WTC11 (cell line): Measurements from ENCODE around the gene RPRD2. TPM values are rescaled to one million over a fixed set of nuclear protein-coding genes. Genes with fewer than 3 reads are reported as not detected.

Source experiments
- ATF2 ChIP-seq: sonication (generic); formaldehyde crosslinking; IDR thresholded peaks from 2 replicates; pipeline ENCODE4 v1.8.1; 2022; ENCODE audit warnings: low read depth, missing genetic modification reagents, borderline replicate concordance
- CREB1 ChIP-seq: sonication (generic); formaldehyde crosslinking; IDR thresholded peaks from 2 replicates; pipeline ENCODE4 v1.8.0; 2023; ENCODE audit warnings: mild to moderate bottlenecking, missing genetic modification reagents
- CREM ChIP-seq: sonication (generic); formaldehyde crosslinking; IDR thresholded peaks from 2 replicates; pipeline ENCODE4 v1.8.1; 2022; ENCODE audit warnings: mild to moderate bottlenecking, missing genetic modification reagents, moderate library complexity
- FOXK1 ChIP-seq: sonication (generic); formaldehyde crosslinking; IDR thresholded peaks from 2 replicates; pipeline ENCODE4 v1.8.0; 2022; ENCODE audit warnings: mild to moderate bottlenecking, moderate library complexity, missing genetic modification reagents
- GABPB1 ChIP-seq: sonication (generic); formaldehyde crosslinking; IDR thresholded peaks from 2 replicates; pipeline ENCODE4 v1.8.1; 2023; ENCODE audit warnings: mild to moderate bottlenecking, missing genetic modification reagents
- IRF2 ChIP-seq: sonication (generic); formaldehyde crosslinking; IDR thresholded peaks from 2 replicates; pipeline ENCODE4 v1.8.0; 2022; ENCODE audit warnings: low read depth, missing genetic modification reagents, borderline replicate concordance
- KAT7 ChIP-seq: sonication (generic); formaldehyde crosslinking; IDR thresholded peaks from 2 replicates; pipeline ENCODE4 v1.8.1; 2023; ENCODE audit warnings: missing genetic modification reagents, mild to moderate bottlenecking, borderline replicate concordance
- MLX ChIP-seq: sonication (generic); formaldehyde crosslinking; IDR thresholded peaks from 2 replicates; pipeline ENCODE4 v1.8.1; 2023; ENCODE audit warnings: mild to moderate bottlenecking, missing genetic modification reagents, moderate library complexity
- NR2C2 ChIP-seq: sonication (generic); formaldehyde crosslinking; IDR thresholded peaks from 2 replicates; pipeline ENCODE4 v1.8.0; 2022; ENCODE audit warnings: mild to moderate bottlenecking, missing genetic modification reagents
- SP1 ChIP-seq: sonication (generic); formaldehyde crosslinking; conservative IDR thresholded peaks from 2 replicates; pipeline ENCODE4 v1.8.1; 2022; ENCODE audit warnings: missing genetic modification reagents
- TP53 ChIP-seq: sonication (generic); formaldehyde crosslinking; IDR thresholded peaks from 2 replicates; pipeline ENCODE4 v1.8.1; 2023; ENCODE audit warnings: mild to moderate bottlenecking, missing genetic modification reagents
- ZBTB21 ChIP-seq: sonication (generic); formaldehyde crosslinking; IDR thresholded peaks from 2 replicates; pipeline ENCODE4 v1.8.1; 2023; ENCODE audit warnings: mild to moderate bottlenecking, missing genetic modification reagents, borderline replicate concordance
- ZNF121 ChIP-seq: sonication (generic); formaldehyde crosslinking; IDR thresholded peaks from 2 replicates; pipeline ENCODE4 v1.8.0; 2023; ENCODE audit warnings: missing genetic modification reagents
- ZNF219 ChIP-seq: sonication (generic); formaldehyde crosslinking; IDR thresholded peaks from 2 replicates; pipeline ENCODE4 v1.8.0; 2023; ENCODE audit warnings: missing genetic modification reagents, mild to moderate bottlenecking, borderline replicate concordance
- ZNF232 ChIP-seq: sonication (generic); formaldehyde crosslinking; IDR thresholded peaks from 2 replicates; pipeline ENCODE4 v1.8.0; 2022; ENCODE audit warnings: mild to moderate bottlenecking, missing genetic modification reagents
- ZNF263 ChIP-seq: sonication (generic); formaldehyde crosslinking; IDR thresholded peaks from 2 replicates; pipeline ENCODE4 v1.8.1; 2022; ENCODE audit warnings: low read depth, mild to moderate bottlenecking, moderate library complexity, missing genetic modification reagents
- ZNF281 ChIP-seq: sonication (generic); formaldehyde crosslinking; IDR thresholded peaks from 2 replicates; pipeline ENCODE4 v1.8.0; 2023; ENCODE audit warnings: mild to moderate bottlenecking, missing genetic modification reagents
- ZNF317 ChIP-seq: sonication (generic); formaldehyde crosslinking; IDR thresholded peaks from 2 replicates; pipeline ENCODE4 v1.8.1; 2023; ENCODE audit warnings: low read depth, mild to moderate bottlenecking, moderate library complexity, missing genetic modification reagents, borderline replicate concordance
- ZNF512 ChIP-seq: sonication (generic); formaldehyde crosslinking; IDR thresholded peaks from 2 replicates; pipeline ENCODE4 v1.8.1; 2022; ENCODE audit warnings: missing genetic modification reagents, borderline replicate concordance
- ZSCAN18 ChIP-seq: fragments of 250-450 bp; sonication (Bioruptor Pico); IDR thresholded peaks from 2 replicates; pipeline ENCODE4 v2.1.2; 2022; ENCODE audit warnings: mild to moderate bottlenecking, moderate library complexity
- total RNA-seq: library from RNA; stranded (reverse); gene quantifications from 3 replicates; pipeline ENCODE4 v1.2.3, GENCODE V29; 2021
- TF ChIP-seq, protein P1 (sequence below): sonication (generic); formaldehyde crosslinking; IDR thresholded peaks from 2 replicates; pipeline ENCODE4 v1.8.1; 2022; ENCODE audit warnings: mild to moderate bottlenecking, moderate library complexity, missing genetic modification reagents
- TF ChIP-seq, protein P2 (sequence below): sonication (generic); formaldehyde crosslinking; IDR thresholded peaks from 2 replicates; pipeline ENCODE4 v1.8.0; 2022; ENCODE audit warnings: mild to moderate bottlenecking, missing genetic modification reagents
- TF ChIP-seq, protein P3 (sequence below): sonication (generic); formaldehyde crosslinking; IDR thresholded peaks from 2 replicates; pipeline ENCODE4 v1.8.1; 2023; ENCODE audit warnings: mild to moderate bottlenecking, missing genetic modification reagents, moderate library complexity
- TF ChIP-seq, protein P4 (sequence below): fragments of 250-450 bp; sonication (Bioruptor Pico); IDR thresholded peaks from 2 replicates; pipeline ENCODE4 v1.9.0; 2021; ENCODE audit warnings: moderate library complexity, mild to moderate bottlenecking, inconsistent platforms, borderline replicate concordance

The RPRD2 gene
- total RNA-seq, 1 experiment from 2014 or later = 26.1 TPM

GRCh38 chr1:150486966-150487762 lies 123.2 kb downstream of the RPRD2 start, which contains the start of gene TARS2 (continued):
- TF ChIP-seq, protein P1, sequence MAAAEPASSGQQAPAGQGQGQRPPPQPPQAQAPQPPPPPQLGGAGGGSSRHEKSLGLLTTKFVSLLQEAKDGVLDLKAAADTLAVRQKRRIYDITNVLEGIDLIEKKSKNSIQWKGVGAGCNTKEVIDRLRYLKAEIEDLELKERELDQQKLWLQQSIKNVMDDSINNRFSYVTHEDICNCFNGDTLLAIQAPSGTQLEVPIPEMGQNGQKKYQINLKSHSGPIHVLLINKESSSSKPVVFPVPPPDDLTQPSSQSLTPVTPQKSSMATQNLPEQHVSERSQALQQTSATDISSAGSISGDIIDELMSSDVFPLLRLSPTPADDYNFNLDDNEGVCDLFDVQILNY (CRISPR knock-in tag) = no peak
- TF ChIP-seq, protein P2, sequence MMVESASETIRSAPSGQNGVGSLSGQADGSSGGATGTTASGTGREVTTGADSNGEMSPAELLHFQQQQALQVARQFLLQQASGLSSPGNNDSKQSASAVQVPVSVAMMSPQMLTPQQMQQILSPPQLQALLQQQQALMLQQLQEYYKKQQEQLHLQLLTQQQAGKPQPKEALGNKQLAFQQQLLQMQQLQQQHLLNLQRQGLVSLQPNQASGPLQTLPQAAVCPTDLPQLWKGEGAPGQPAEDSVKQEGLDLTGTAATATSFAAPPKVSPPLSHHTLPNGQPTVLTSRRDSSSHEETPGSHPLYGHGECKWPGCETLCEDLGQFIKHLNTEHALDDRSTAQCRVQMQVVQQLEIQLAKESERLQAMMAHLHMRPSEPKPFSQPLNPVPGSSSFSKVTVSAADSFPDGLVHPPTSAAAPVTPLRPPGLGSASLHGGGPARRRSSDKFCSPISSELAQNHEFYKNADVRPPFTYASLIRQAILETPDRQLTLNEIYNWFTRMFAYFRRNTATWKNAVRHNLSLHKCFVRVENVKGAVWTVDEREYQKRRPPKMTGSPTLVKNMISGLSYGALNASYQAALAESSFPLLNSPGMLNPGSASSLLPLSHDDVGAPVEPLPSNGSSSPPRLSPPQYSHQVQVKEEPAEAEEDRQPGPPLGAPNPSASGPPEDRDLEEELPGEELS = 0 out of 2 replicates have a peak, but pooled peaks have one; percentile 25
- TF ChIP-seq TP53 (CRISPR knock-in tag) = no peak
- peak; percentile 91 for TF ChIP-seq SP1 (CRISPR knock-in tag)
- no peak for TF ChIP-seq ZNF263 (CRISPR knock-in tag)
- no peak for TF ChIP-seq ZNF219 (CRISPR knock-in tag)
- no peak for TF ChIP-seq IRF2 (CRISPR knock-in tag)
- TF ChIP-seq GABPB1 (CRISPR knock-in tag) = peak; percentile 88
- no peak for TF ChIP-seq KAT7 (CRISPR knock-in tag)
- no peak for TF ChIP-seq ZNF512 (CRISPR knock-in tag)
- TF ChIP-seq ZNF121 (CRISPR knock-in tag) = no peak
- TF ChIP-seq, protein P3, sequence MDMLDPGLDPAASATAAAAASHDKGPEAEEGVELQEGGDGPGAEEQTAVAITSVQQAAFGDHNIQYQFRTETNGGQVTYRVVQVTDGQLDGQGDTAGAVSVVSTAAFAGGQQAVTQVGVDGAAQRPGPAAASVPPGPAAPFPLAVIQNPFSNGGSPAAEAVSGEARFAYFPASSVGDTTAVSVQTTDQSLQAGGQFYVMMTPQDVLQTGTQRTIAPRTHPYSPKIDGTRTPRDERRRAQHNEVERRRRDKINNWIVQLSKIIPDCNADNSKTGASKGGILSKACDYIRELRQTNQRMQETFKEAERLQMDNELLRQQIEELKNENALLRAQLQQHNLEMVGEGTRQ (CRISPR knock-in tag) = no peak
- no peak for TF ChIP-seq NR2C2 (CRISPR knock-in tag)
- no peak for TF ChIP-seq ATF2 (CRISPR knock-in tag)
- peak; percentile 73 for TF ChIP-seq CREM
- TF ChIP-seq, protein P4, sequence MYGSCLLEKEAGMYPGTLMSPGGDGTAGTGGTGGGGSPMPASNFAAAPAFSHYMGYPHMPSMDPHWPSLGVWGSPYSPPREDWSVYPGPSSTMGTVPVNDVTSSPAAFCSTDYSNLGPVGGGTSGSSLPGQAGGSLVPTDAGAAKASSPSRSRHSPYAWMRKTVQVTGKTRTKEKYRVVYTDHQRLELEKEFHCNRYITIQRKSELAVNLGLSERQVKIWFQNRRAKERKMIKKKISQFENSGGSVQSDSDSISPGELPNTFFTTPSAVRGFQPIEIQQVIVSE (CRISPR knock-in tag) = no peak
- TF ChIP-seq FOXK1 (CRISPR knock-in tag) = peak; percentile 96
- no peak for TF ChIP-seq ZBTB21
- no peak for TF ChIP-seq CREB1
- TF ChIP-seq ZNF317 = peak; percentile 84
- 0 out of 2 replicates have a peak, but pooled peaks have one; percentile 67 for TF ChIP-seq ZNF232 (CRISPR knock-in tag)
- TF ChIP-seq ZSCAN18 (CRISPR knock-in tag) = no peak
- no peak for TF ChIP-seq ZNF281 (CRISPR knock-in tag)
- TF ChIP-seq MLX (CRISPR knock-in tag) = no peak
